ENCODE results near the gene CHP1. TPM values are rescaled to one million over a fixed set of nuclear protein-coding genes. Genes with fewer than 3 reads are reported as not detected.

Gene CHP1
- total RNA-seq, 1 experiment from 2014 or later = 71.2 TPM

GRCh38 chr15:41276831-41277230, 45.8 kb downstream of the CHP1 start:
- Histone ChIP-seq H3K36me3 (ENCODE audit: insufficient read depth, low read length, poor library complexity, severe bottlenecking) (peaks cover 6% of the 10 kb centered on the region), H3K27ac (ENCODE audit: low read depth, low read length, poor library complexity, severe bottlenecking) (no peak overlapping the region), H3K4me1 (ENCODE audit: insufficient read depth, low read length, poor library complexity, severe bottlenecking) (no peaks in the 10 kb centered on the region), H3K27me3 (replicated peaks; ENCODE audit: insufficient read depth, low read depth, low read length, poor library complexity) (no peaks in the 10 kb centered on the region), H3K9me3 (ENCODE audit: low read depth, low read length, poor library complexity, severe bottlenecking) (no peaks in the 10 kb centered on the region), H3K4me3 (ENCODE audit: low read depth, low read length, poor library complexity, severe bottlenecking) (no peak overlapping the region)
- TF ChIP-seq CTCF (conservative IDR thresholded peaks at IDR 0.05; ENCODE audit: low read depth, low read length) = no peak
- no peak for TF ChIP-seq EZH2 (IDR thresholded peaks at IDR 0.05; ENCODE audit: borderline replicate concordance, low read depth, low read length, poor library complexity, severe bottlenecking)
- intact Hi-C loops (cut with micrococcal nuclease; ENCODE audit: unreplicated experiment) = no loop called here
- ChIA-PET CTCF (interaction anchor here (0.7 kb wide), 1 partner anchor 254 kb away, joined by 7 read pairs; no protein-coding TSS in a partner anchor), POLR2A (ENCODE audit: low non-redundant PET) (no interaction called here)
- no TSS peak for BruUV-seq (replicated peaks)
- no peak for DNase-seq (ENCODE audit: low spot score)

- no TSS peak for BruUV-seq (replicated peaks)
- TF ChIP-seq CTCF (conservative IDR thresholded peaks at IDR 0.05; ENCODE audit: low read depth, low read length) = no peak
- TF ChIP-seq EZH2 (IDR thresholded peaks at IDR 0.05; ENCODE audit: borderline replicate concordance, low read depth, low read length, poor library complexity, severe bottlenecking) = no peak
Observed at GRCh38 chr15:41278319-41278718, 47.3 kb downstream of the CHP1 start.

GRCh38 chr15:41279535-41280283, 48.6 kb downstream of the CHP1 start:
- Histone ChIP-seq H3K27ac (ENCODE audit: low read depth, low read length, poor library complexity, severe bottlenecking) (no peak overlapping the region), H3K4me3 (ENCODE audit: low read depth, low read length, poor library complexity, severe bottlenecking) (no peak overlapping the region), H3K27me3 (replicated peaks; ENCODE audit: insufficient read depth, low read depth, low read length, poor library complexity) (no peaks in the 10 kb centered on the region), H3K4me1 (ENCODE audit: insufficient read depth, low read length, poor library complexity, severe bottlenecking) (peaks cover 4% of the 10 kb centered on the region), H3K36me3 (ENCODE audit: insufficient read depth, low read length, poor library complexity, severe bottlenecking) (peaks cover 6% of the 10 kb centered on the region), H3K9me3 (ENCODE audit: low read depth, low read length, poor library complexity, severe bottlenecking) (no peaks in the 10 kb centered on the region)
- TF ChIP-seq EZH2 (IDR thresholded peaks at IDR 0.05; ENCODE audit: borderline replicate concordance, low read depth, low read length, poor library complexity, severe bottlenecking) (no peak), CTCF (conservative IDR thresholded peaks at IDR 0.05; ENCODE audit: low read depth, low read length) (no peak)
- no TSS peak for BruUV-seq (replicated peaks)
- DNase-seq (ENCODE audit: low spot score) = no peak
- POLR2A ChIA-PET (ENCODE audit: low non-redundant PET) = no interaction called here
- intact Hi-C loops (cut with micrococcal nuclease; ENCODE audit: unreplicated experiment) = no loop called here
- CTCF ChIA-PET = interaction anchor here (0.5 kb wide), 1 partner anchor 411 kb away, joined by 3 read pairs; no protein-coding TSS in a partner anchor

More at GRCh38 chr15:41278319-41278718, 47.3 kb downstream of the CHP1 start:
- Histone ChIP-seq H3K9me3 (ENCODE audit: low read depth, low read length, poor library complexity, severe bottlenecking) (no peaks in the 10 kb centered on the region), H3K36me3 (ENCODE audit: insufficient read depth, low read length, poor library complexity, severe bottlenecking) (peaks cover 6% of the 10 kb centered on the region), H3K4me1 (ENCODE audit: insufficient read depth, low read length, poor library complexity, severe bottlenecking) (peaks cover 2% of the 10 kb centered on the region), H3K27ac (ENCODE audit: low read depth, low read length, poor library complexity, severe bottlenecking) (no peak overlapping the region), H3K4me3 (ENCODE audit: low read depth, low read length, poor library complexity, severe bottlenecking) (no peak overlapping the region), H3K27me3 (replicated peaks; ENCODE audit: insufficient read depth, low read depth, low read length, poor library complexity) (no peaks in the 10 kb centered on the region)
- no peak for DNase-seq (ENCODE audit: low spot score)
- CTCF ChIA-PET = no interaction called here
- intact Hi-C loops (cut with micrococcal nuclease; ENCODE audit: unreplicated experiment) = no loop called here
- POLR2A ChIA-PET (ENCODE audit: low non-redundant PET) = no interaction called here

All from A673 (cell line).